OCI-LY1 (cell line): Measurements from ENCODE around the gene ELMO1.

Experiments used
- H2AFZ ChIP-seq: fragments of 200-600 bp; sonication (generic), shearing (Covaris generic); 2 replicates; pipeline ENCODE4 v1.6.0; 2014; ENCODE audit warnings: antibody characterized with exemption, mild to moderate bottlenecking, low read length
- H3F3A ChIP-seq: fragments of 200-600 bp; sonication (generic), shearing (Covaris generic); 2 replicates; pipeline ENCODE4 v1.6.0; 2014; ENCODE audit warnings: mild to moderate bottlenecking, antibody characterized with exemption, low read length, moderate library complexity; ENCODE audit not compliant: insufficient read depth
- H3K27ac ChIP-seq: fragments of 200-600 bp; sonication (generic); 2 replicates; pipeline ENCODE4 v1.5.1; 2014; ENCODE audit warnings: low read length, mixed run types, mild to moderate bottlenecking, low read depth; ENCODE audit not compliant: poor library complexity, severe bottlenecking
- H3K27me3 ChIP-seq: fragments of 200-600 bp; sonication (generic); 2 replicates; pipeline ENCODE4 v1.6.0; 2014; ENCODE audit warnings: antibody characterized with exemption, mild to moderate bottlenecking, low read length, moderate library complexity; ENCODE audit not compliant: insufficient read depth
- H3K36me3 ChIP-seq: fragments of 200-600 bp; sonication (generic); 2 replicates; pipeline ENCODE4 v1.6.1; 2014; ENCODE audit warnings: mild to moderate bottlenecking, antibody characterized with exemption, low read length, moderate library complexity, mixed read lengths; ENCODE audit not compliant: insufficient read depth
- H3K4me1 ChIP-seq: fragments of 200-600 bp; sonication (generic); 2 replicates; pipeline ENCODE4 v1.5.1; 2014; ENCODE audit warnings: mild to moderate bottlenecking, low read length, moderate library complexity; ENCODE audit not compliant: insufficient read depth, severe bottlenecking
- H3K4me2 ChIP-seq: fragments of 200-600 bp; sonication (generic), shearing (Covaris generic); 2 replicates; pipeline ENCODE4 v1.6.1; 2014; ENCODE audit warnings: low read length
- H3K4me3 ChIP-seq: fragments of 200-600 bp; sonication (generic); 2 replicates; pipeline ENCODE4 v1.5.1; 2014; ENCODE audit warnings: low read length, low read depth, mild to moderate bottlenecking, mixed read lengths; ENCODE audit not compliant: poor library complexity, severe bottlenecking
- H3K79me2 ChIP-seq: fragments of 200-600 bp; shearing (Covaris generic); 2 replicates; pipeline ENCODE4 v1.6.1; 2016; ENCODE audit warnings: mixed run types, low read length, mixed read lengths; ENCODE audit not compliant: insufficient read depth
- H3K9ac ChIP-seq: fragments of 200-600 bp; sonication (generic), shearing (Covaris generic); 2 replicates; pipeline ENCODE4 v1.6.1; 2014; ENCODE audit warnings: mild to moderate bottlenecking, low read length, mixed read lengths
- H3K9me2 ChIP-seq: fragments of 200-600 bp; sonication (generic), shearing (Covaris generic); 2 replicates; pipeline ENCODE4 v1.6.1; 2014; ENCODE audit warnings: low read depth, mild to moderate bottlenecking, low read length, mixed read lengths
- H3K9me3 ChIP-seq: fragments of 200-600 bp; shearing (Covaris generic); 2 replicates; pipeline ENCODE4 v1.6.1; 2014; ENCODE audit warnings: low read length, mixed read lengths
- H4K20me1 ChIP-seq: fragments of 200-600 bp; sonication (generic), shearing (Covaris generic); 2 replicates; pipeline ENCODE4 v1.6.0; 2016; ENCODE audit warnings: mild to moderate bottlenecking, low read length; ENCODE audit not compliant: insufficient read depth
- CTCF ChIP-seq: fragments of 200-600 bp; sonication (generic), shearing (Covaris generic); IDR thresholded peaks from 2 replicates; pipeline ENCODE4 v1.5.1; 2017; ENCODE audit warnings: mild to moderate bottlenecking, antibody characterized with exemption, low read length, moderate library complexity, mixed read lengths
- EZH2 ChIP-seq: fragments of 200-600 bp; sonication (generic), shearing (Covaris generic); IDR thresholded peaks from 2 replicates; pipeline ENCODE4 v1.8.0; 2017; ENCODE audit warnings: borderline replicate concordance, mixed run types, mild to moderate bottlenecking, antibody characterized with exemption, low read length, moderate library complexity, mixed read lengths

ELMO1 gene

GRCh38 chr7:37283716-37284115 is 164.9 kb downstream of the ELMO1 start:
- Histone ChIP-seq H3K9ac (no peak overlapping the region), H4K20me1 (no peaks in the 10 kb centered on the region), H2AFZ (no peak overlapping the region), H3K4me1 (peaks cover 46% of the 10 kb centered on the region), H3K4me2 (no peak overlapping the region), H3K79me2 (peaks cover 87% of the 10 kb centered on the region), H3K9me2 (no peaks in the 10 kb centered on the region), H3K27me3 (no peaks in the 10 kb centered on the region), H3K27ac (no peak overlapping the region), H3K4me3 (no peak overlapping the region), H3F3A (no peaks in the 10 kb centered on the region), H3K36me3 (peaks cover 40% of the 10 kb centered on the region), H3K9me3 (no peaks in the 10 kb centered on the region)
- no peak for TF ChIP-seq EZH2
- TF ChIP-seq CTCF, result no peak

GRCh38 chr7:37282927-37283326 is 165.7 kb downstream of the ELMO1 start:
- H3K9ac ChIP-seq, result no peak overlapping the region
- H2AFZ ChIP-seq, result no peak overlapping the region
- H3K4me1 ChIP-seq, result peaks cover 40% of the 10 kb centered on the region
- no peaks in the 10 kb centered on the region for H4K20me1 ChIP-seq
- no peaks in the 10 kb centered on the region for H3K9me2 ChIP-seq
- no peaks in the 10 kb centered on the region for H3K27me3 ChIP-seq
- no peaks in the 10 kb centered on the region for H3K9me3 ChIP-seq
- H3K36me3 ChIP-seq, result peaks cover 42% of the 10 kb centered on the region
- H3K79me2 ChIP-seq, result peaks cover 89% of the 10 kb centered on the region
- no peaks in the 10 kb centered on the region for H3F3A ChIP-seq
- no peak for TF ChIP-seq EZH2
- no peak for TF ChIP-seq CTCF
- no peak overlapping the region for H3K4me2 ChIP-seq
- no peak overlapping the region for H3K27ac ChIP-seq
- no peak overlapping the region for H3K4me3 ChIP-seq

- Histone ChIP-seq H3K36me3 (peaks cover 49% of the 10 kb centered on the region), H3K9ac (no peak overlapping the region), H3K27me3 (no peaks in the 10 kb centered on the region), H3K4me1 (peaks cover 31% of the 10 kb centered on the region), H3F3A (no peaks in the 10 kb centered on the region), H3K4me3 (no peak overlapping the region), H3K4me2 (no peak overlapping the region), H2AFZ (no peak overlapping the region), H4K20me1 (no peaks in the 10 kb centered on the region), H3K79me2 (peaks cover 93% of the 10 kb centered on the region), H3K9me2 (no peaks in the 10 kb centered on the region), H3K27ac (no peak overlapping the region), H3K9me3 (no peaks in the 10 kb centered on the region)
- TF ChIP-seq CTCF (no peak), EZH2 (no peak)
Observed at GRCh38 chr7:37282093-37282444, 166.6 kb downstream of the ELMO1 start.
